Measurements from ENCODE around the gene MRPL36. TPM values are rescaled to one million over a fixed set of nuclear protein-coding genes. Genes with fewer than 3 reads are reported as not detected.

MRPL36 gene
- total and polyA plus RNA-seq, 2 donors (not counting 3 experiments of a cell fraction or from before 2014, with no cell fraction given), result 70.3 to 72.7 TPM

DNA sequence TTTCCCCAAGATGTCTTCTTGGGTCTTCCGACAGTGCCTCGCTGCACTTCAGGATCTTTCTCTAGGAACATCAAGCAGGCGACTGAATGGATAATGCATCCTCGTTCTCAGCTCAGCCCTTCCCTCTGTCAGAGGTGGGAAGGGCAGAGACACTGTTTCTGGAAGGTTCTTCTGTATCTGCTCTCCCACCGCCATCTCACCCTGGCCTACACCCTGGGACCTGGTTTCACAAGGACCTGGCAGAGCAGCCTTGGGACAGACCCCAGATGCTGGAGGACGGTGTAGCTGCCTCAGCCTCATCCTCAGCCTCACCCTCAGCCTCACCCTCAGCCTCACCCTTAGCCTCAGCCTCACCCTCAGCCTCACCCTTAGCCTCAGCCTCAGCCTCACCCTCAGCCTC is 18.5 kb downstream of the MRPL36 start:
- H3K4me3 ChIP-seq (replicated peaks in 1 of 3; ENCODE audit: insufficient read depth in 1 of 3, low read depth in 1 of 3, low read length in 3 of 3), result no peak overlapping the region
- dilution Hi-C loops (cut with MboI; ENCODE audit: extremely low pct_ligation_motif_present, low sequenced_read_pairs) (no loop called here), intact Hi-C loops (cut with micrococcal nuclease) (no loop called here)
- H3K4me2 ChIP-seq (ENCODE audit: insufficient read depth, low read length), result no peak overlapping the region
- no peaks in the 10 kb centered on the region for H3K9me3 ChIP-seq (replicated peaks; ENCODE audit: control insufficient read depth, insufficient read depth, low read length)
- peaks cover 0 to under 1% of the 10 kb centered on the region in 2 experiments for H3K27me3 ChIP-seq (ENCODE audit: control insufficient read depth in 2 of 2, insufficient read depth in 2 of 2, low read length in 2 of 2)
- CTCF ChIA-PET, result no interaction called here
- H3K4me1 ChIP-seq (ENCODE audit: control insufficient read depth, extremely low read depth, insufficient read depth, low read length), result no peaks in the 10 kb centered on the region
- no peaks in the 10 kb centered on the region for H3K9me1 ChIP-seq (replicated peaks; ENCODE audit: control insufficient read depth, extremely low read depth, insufficient read depth, low read length)
- DNase-seq (ENCODE audit: low read depth, low spot score) (no peak), FAIRE-seq (no peak)
- H3K9ac ChIP-seq (replicated peaks; ENCODE audit: extremely low read depth, insufficient read depth, low read length), result no peak overlapping the region
- H3K79me2 ChIP-seq (ENCODE audit: control insufficient read depth, insufficient read depth, low read length), result no peaks in the 10 kb centered on the region
- TF ChIP-seq, protein P1, sequence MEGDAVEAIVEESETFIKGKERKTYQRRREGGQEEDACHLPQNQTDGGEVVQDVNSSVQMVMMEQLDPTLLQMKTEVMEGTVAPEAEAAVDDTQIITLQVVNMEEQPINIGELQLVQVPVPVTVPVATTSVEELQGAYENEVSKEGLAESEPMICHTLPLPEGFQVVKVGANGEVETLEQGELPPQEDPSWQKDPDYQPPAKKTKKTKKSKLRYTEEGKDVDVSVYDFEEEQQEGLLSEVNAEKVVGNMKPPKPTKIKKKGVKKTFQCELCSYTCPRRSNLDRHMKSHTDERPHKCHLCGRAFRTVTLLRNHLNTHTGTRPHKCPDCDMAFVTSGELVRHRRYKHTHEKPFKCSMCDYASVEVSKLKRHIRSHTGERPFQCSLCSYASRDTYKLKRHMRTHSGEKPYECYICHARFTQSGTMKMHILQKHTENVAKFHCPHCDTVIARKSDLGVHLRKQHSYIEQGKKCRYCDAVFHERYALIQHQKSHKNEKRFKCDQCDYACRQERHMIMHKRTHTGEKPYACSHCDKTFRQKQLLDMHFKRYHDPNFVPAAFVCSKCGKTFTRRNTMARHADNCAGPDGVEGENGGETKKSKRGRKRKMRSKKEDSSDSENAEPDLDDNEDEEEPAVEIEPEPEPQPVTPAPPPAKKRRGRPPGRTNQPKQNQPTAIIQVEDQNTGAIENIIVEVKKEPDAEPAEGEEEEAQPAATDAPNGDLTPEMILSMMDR (IDR thresholded peaks at IDR 0.05; ENCODE audit: extremely low read depth in 1 of 2, insufficient read depth in 1 of 2, low read depth in 1 of 2, low read length in 2 of 2), result no peak
- no peak for TF ChIP-seq POLR2A (IDR thresholded peaks at IDR 0.05; ENCODE audit: low read depth, low read length)
- TF ChIP-seq, protein P2, sequence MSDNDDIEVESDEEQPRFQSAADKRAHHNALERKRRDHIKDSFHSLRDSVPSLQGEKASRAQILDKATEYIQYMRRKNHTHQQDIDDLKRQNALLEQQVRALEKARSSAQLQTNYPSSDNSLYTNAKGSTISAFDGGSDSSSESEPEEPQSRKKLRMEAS (IDR thresholded peaks at IDR 0.05; ENCODE audit: insufficient read depth, insufficient read length), result no peak
- no peak for TF ChIP-seq FOS (IDR thresholded peaks at IDR 0.05; ENCODE audit: borderline replicate concordance, insufficient read depth, low read length)
- no peak for TF ChIP-seq JUN (IDR thresholded peaks at IDR 0.05; ENCODE audit: borderline replicate concordance, insufficient read depth, insufficient read length, low read depth)
- no peak for TF ChIP-seq EZH2 (IDR thresholded peaks at IDR 0.05; ENCODE audit: borderline replicate concordance, low read depth, low read length, severe bottlenecking)
- TF ChIP-seq POLR2AphosphoS5 (IDR thresholded peaks at IDR 0.05; ENCODE audit: insufficient read depth, low read depth, low read length), result no peak
- H3K36me3 ChIP-seq (ENCODE audit: control insufficient read depth in 2 of 2, extremely low read depth in 1 of 2, insufficient read depth in 2 of 2, low read length in 2 of 2), result no peaks in the 10 kb centered on the region
- POLR2A ChIA-PET, result no interaction called here
- no peak overlapping the region for H2AFZ ChIP-seq (ENCODE audit: low read depth, low read length)
- H3K27ac ChIP-seq (ENCODE audit: insufficient read depth, low read depth, low read length), result no peak overlapping the region
- no peaks in the 10 kb centered on the region for H4K20me1 ChIP-seq (replicated peaks; ENCODE audit: control insufficient read depth, extremely low read depth, insufficient read depth, low read length)
- BruUV-seq (replicated peaks), result no TSS peak

Measured in endothelial cell of umbilical vein (primary cell).